ENCODE measurements around the gene IFFO2.
A peak's percentile ranks its signal among the peaks of the same experiment; 100 is the strongest.
"Not testable (repeated sequence)": the region's sequence is repeated elsewhere in the genome, so short reads cannot be mapped to it uniquely, and the experiment has no call there.

IFFO2 gene

DNA sequence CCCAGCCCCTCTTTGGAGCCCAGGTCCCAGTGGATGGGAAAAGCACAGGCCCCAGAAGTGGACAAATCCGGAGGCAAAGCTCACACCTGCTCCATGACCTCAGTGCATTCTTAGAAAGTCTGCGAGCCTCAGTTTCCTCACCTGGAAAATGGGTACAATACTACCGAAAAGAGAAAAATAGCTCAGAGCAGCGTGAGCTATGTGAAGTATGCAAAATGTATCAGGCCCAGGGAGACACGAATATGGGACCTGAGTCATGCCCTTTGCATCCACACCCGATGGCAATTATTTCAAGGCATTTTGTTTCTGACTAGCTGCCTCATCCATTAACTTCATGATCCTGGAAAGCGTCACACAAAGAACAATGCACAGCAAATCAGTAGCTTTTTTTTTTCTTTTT lies 63.4 kb downstream of the IFFO2 start:
- DNase-seq (ENCODE audit: low read depth), result no peak

- not testable (repeated sequence) for DNase-seq (ENCODE audit: low read depth)
These were observed 64.6 kb downstream of the IFFO2 start for GRCh38 chr1:18891858-18892257.

GRCh38 chr1:18891426-18891780 lies 65.1 kb downstream of the IFFO2 start:
- DNase-seq (ENCODE audit: low read depth), result no peak

DNA sequence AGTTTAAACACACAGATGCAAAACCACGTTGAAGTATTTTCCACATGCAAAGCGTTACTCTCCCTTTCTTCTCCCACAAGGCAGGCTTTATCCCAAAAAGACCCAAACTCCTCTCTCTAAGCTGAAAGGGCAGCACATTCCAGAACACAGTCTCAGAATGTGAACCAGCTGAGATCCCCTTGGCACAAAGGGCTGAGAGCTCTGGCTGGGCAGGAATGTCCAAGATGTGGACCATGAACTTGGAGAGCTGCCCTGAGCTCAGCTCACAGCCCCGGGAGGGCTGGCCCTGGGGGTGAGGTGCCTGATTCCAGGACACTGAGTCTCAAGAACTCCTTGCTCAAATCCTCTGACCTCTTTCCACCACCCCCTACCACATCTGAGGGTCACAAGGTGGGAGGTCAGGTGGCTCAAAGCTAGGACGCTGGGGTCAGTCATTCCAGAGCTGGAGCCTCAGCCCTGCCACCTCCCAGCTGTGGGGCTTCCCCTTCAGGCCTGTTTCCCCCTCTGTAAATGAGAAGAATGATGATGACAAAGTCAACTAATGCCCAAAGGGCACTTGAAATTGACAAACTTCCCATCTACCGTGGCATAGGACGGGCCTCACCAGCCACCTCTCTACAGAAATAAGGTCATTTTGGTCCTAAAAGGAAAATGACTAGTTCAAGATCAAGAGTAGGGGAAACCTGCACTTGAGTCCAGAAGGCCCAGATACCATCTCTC lies 65.6 kb downstream of the IFFO2 start:
- no peak for DNase-seq (ENCODE audit: low read depth)

- DNase-seq (ENCODE audit: low read depth), result no peak
These were observed 70.5 kb downstream of the IFFO2 start for GRCh38 chr1:18886003-18886335.

DNA sequence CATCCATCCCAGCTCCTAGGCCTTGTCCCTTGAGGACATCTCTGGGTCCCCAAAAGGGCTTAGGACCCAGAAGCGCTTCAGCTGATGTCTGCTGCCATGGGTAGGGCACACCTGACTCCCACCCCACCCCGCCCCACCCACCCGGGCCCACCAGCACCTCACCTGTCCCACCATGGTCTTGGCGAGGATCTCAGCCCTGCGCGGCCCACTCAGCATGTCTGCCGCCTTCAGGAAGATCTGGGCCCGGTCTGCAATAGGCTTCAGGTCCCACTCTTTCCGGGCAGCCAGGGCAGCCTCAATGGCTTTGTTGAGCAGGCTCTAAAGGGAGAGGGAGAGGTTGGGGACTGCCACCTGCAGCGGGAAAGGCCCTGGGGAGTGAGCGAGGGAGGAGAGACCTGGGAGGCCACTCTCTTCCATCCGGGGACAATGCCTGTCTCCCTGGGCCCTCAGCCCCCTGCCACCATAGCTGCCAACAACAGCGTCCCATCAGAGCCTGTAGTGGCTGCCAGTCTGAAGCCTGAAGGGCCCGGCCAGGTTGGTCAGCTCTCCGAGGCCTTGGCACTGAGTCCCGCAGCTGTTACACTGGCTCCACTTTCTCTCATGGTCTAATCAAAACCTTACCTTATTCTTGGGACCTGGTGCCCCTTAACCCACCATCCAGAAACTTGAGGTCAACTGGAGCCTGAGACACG lies 71.0 kb downstream of the IFFO2 start:
- DNase-seq (ENCODE audit: low read depth), result no peak

DNA sequence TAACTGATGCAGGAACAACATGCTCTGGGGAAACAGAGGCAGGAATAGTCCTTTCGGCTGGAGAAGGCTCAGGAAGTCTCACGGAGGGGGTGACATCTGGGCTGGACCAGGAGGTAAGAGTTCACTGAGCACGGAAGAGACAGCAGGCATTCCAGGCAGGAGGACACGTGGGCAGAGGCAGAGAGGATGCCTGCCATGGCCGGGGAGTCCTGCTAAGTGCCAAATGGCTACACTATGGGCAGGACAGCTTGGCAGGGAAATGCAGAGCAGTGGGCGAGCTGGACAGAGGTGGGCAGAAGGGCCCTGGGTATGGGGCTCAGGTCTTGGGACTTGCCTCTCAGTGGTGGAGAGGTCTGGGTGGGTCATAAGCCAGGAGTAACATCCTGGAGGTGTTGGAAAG lies 71.7 kb downstream of the IFFO2 start:
- DNase-seq (ENCODE audit: low read depth), result no peak

DNA sequence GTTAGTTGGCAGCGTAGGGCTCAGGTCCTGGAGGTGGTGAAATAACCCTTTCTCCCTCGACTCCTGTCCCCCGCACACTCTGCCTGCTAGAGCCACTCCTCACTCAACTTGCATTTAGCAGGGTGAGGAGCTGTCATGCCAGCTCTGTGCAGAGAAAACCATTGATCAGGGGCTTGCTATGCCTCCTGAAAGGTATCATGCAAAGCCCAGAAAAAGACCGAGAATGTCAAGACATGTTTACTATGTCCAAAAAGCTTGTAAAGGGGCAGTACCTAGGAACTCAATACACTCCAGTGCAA lies 72.1 kb downstream of the IFFO2 start:
- no peak for DNase-seq (ENCODE audit: low read depth)

- DNase-seq (ENCODE audit: low read depth), result peak; percentile 67
These were observed 72.6 kb downstream of the IFFO2 start for GRCh38 chr1:18883636-18884418.

DNA sequence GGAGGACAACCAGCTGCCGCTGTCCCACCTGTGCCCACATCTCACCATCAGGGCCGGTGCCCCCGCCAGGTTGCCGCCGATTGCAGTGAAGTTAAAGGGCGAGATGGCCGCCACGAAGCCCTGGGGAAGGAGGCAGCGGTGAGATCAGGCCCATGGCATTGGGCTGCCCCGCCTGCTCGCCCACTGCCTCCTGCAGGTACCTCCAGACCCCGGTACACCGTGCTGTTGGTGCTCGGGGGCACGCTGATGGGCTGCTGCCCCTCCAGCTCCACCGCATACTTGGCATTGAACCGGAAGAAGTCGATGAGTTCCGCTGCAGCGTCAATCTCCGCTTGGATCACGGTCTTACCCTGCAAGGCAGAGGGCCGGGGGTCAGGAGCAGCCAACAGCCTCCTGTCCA lies 73.4 kb downstream of the IFFO2 start:
- no peak for DNase-seq (ENCODE audit: low read depth)

GRCh38 chr1:18882486-18882885 lies 74.0 kb downstream of the IFFO2 start:
- DNase-seq (ENCODE audit: low read depth), result no peak

DNA sequence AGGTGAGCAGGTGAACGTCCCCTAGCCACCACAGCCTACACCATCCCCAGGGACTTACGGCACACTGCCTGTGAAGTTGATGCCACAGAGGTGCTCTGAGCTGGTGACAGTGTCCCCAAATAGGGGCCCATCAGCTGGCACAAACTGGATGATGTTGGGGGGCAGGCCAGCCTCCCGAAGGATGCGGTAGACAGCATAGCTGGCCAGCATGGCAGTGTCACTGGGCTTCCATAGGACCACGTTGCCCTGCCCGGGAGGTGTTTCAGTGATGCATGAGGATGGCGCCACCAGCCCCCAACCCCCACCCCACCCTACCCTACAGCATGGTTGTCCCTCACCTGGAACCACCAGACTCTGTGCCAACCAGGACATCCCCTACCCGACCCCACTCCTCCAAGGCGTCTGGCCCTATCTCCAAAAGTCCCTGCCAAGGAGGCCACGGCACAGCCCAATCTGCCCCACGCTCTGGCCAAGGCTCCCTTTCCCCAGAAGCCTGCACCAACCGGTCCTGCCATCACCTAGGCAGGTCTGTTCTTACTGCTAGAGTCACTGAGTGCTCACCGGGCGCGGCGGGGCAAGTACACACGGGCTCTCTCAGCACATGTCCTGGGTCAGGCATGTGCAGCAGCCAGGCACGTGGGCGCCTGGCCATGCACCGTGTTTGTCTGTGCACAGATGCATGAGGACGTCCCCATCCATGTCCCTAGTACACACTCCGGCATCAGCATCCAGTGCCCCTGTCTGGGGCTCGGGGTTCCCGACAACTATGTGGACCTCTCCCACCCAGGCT lies 74.6 kb downstream of the IFFO2 start:
- no peak for DNase-seq (ENCODE audit: low read depth)

DNA sequence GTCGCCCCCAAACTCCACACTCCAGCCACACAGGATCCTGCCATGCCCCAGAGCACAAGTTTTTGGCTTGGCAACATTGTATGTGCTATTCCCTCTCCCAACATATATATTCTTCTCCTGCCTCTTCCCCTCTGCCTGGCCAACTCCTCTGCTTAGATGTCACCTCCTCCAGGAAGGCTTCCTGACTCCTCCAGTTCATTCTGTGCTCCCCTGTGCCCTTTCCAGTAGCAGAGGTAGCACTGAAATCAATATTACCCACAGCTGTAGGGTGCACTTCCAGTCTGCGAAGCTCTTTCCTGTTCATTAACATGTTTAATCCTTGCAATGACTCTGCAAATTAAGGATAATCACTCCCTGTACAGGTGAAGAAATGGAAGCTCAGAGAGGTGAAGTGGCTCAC lies 75.3 kb downstream of the IFFO2 start:
- no peak for DNase-seq (ENCODE audit: low read depth)

DNA sequence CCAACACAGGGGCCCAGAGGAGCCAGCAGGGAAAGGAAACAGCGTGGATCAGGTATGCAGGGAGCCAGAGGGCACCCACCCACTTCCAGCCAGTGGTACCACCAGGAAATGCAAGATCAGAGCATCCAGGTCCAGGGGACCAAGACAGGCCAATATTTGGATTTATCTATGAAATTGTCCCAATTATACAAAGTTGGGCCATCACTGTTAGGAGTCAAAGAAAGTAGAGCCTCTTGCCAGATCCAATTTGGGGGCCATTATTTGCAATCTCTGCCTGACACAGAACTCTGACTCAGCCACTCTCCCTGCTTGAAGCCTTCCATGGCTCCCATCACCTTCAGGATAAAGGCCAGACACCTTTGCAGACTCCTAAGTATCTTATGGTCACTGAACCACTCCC lies 75.9 kb downstream of the IFFO2 start:
- DNase-seq (ENCODE audit: low read depth), result no peak

DNA sequence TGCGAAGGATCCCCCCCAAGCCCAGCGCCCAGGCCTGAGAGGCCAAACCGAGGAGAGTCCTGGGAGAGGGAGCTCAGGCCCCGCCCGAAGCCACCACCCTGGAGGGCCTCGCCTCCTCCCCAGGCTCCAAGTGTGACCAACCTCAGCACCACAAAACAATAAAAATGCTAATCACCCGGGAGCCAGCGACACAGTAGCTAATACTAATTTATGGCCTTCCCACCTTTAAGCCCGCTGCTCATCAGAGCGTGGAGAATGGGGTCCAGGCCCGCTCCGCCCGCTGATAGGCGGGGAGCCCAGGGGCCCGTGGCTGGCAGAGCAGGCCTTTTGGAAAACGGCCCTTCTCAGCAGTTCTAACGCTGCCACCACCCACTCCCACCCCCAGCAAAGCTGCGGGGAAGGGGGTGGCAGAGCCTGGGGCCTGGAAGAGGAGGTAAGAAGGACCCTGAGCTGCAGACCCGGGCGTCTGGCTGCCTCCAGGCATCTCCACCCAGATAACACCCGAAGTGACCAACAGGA lies 76.6 kb downstream of the IFFO2 start:
- DNase-seq (ENCODE audit: low read depth), result no peak

- no peak for DNase-seq (ENCODE audit: low read depth)
These were observed 77.2 kb downstream of the IFFO2 start for GRCh38 chr1:18879215-18879790.

DNA sequence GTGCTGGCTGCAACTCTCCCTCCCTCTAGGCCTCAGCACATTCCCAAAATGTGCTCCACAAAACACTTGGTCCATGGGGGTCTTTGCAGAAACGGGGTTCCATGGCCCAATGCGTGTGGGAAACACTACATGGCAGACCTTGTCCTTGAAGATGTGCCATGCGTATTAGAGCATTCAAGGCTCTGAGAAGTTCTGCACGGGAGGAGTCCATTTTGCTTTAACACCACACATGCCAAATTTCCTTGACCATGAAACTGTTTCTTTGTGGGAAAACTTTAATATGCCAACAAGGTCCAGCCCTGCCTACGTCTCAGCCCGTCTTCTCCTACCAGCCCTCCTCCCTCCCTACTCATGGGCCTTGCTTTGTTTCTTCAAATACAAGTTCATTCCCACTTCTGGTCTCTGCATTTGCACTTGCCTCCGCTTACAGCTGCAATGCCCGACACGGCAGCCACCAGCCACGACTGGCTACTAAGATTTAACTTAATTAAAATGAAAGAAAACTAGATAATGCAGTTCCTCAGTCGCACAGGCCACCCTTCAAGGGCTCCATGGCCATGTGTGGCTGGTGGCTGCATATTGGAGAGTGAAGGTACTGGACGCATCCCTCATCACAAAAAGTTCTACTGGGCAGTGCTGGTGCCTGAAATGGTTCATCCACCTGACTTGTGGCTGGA lies 77.8 kb downstream of the IFFO2 start:
- no peak for DNase-seq (ENCODE audit: low read depth)

DNA sequence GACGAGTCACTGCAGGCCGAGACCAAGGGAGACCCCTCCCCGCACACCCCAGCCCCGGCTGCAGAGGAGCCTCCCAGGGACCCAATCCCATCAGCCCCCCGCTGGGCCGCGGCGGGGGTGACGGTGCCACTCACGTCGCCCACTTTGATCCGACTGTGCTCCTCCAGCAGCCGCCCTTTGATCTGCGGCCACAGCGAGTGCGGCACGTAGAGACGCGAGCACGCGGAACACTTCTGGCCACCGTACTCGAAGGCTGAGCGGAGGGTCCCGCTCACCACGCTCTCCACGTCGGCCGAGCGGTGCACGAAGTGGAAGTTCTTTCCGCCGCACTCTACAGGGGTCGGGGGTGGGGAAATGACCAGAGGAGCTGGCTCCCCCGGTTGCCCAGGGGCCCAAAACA lies 79.2 kb downstream of the IFFO2 start:
- DNase-seq (ENCODE audit: low read depth), result no peak

GRCh38 chr1:18876210-18876609 lies 80.3 kb downstream of the IFFO2 start:
- no peak for DNase-seq (ENCODE audit: low read depth)

DNA sequence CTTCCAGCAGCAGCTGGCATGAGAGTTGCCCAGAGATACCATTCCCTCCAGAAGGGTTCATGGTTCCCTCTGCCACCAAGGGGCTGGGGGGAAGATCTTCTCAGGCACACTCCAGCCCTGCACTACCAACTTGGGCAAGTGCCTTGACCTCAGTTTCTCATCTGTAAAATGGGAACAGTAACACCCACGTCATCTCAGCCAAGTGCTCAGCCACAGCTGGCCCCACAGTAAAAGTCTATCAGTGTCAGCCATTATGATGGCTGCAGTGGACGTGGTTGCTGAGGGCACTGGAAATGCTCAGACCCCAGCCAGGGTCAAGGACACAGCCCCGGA lies 80.7 kb downstream of the IFFO2 start:
- DNase-seq (ENCODE audit: low read depth), result no peak

GRCh38 chr1:18875107-18875795 lies 81.2 kb downstream of the IFFO2 start:
- peak; percentile 70 for DNase-seq (ENCODE audit: low read depth)
